Ishikawa (cell line): ENCODE results near the gene FBXO3.

Source experiments
- CEBPB ChIP-seq: IDR thresholded peaks from 2 replicates; pipeline ENCODE4 v1.6.1; 2012
- CREB1 ChIP-seq: IDR thresholded peaks from 2 replicates; pipeline ENCODE4 v1.6.1; 2012; ENCODE audit warnings: low read depth
- EGR1 ChIP-seq: IDR thresholded peaks from 2 replicates; pipeline ENCODE4 v1.6.1; 2012
- EP300 ChIP-seq: IDR thresholded peaks from 2 replicates; pipeline ENCODE4 v1.6.1; 2012; ENCODE audit warnings: borderline replicate concordance
- FOXM1 ChIP-seq: IDR thresholded peaks from 2 replicates; pipeline ENCODE4 v1.6.1; 2012; ENCODE audit warnings: low read depth, borderline replicate concordance
- NFIC ChIP-seq: IDR thresholded peaks from 2 replicates; pipeline ENCODE4 v1.6.1; 2012
- RAD21 ChIP-seq: IDR thresholded peaks from 2 replicates; pipeline ENCODE4 v1.6.1; 2012; ENCODE audit warnings: low read depth
- TAF1 ChIP-seq: IDR thresholded peaks from 2 replicates; pipeline ENCODE4 v1.6.1; 2012; ENCODE audit warnings: low read depth, mild to moderate bottlenecking
- TCF12 ChIP-seq: IDR thresholded peaks from 2 replicates; pipeline ENCODE4 v1.6.1; 2012; ENCODE audit warnings: low read depth
- TEAD4 ChIP-seq: IDR thresholded peaks from 2 replicates; pipeline ENCODE4 v1.6.1; 2012
- YY1 ChIP-seq: IDR thresholded peaks from 2 replicates; pipeline ENCODE4 v1.6.1; 2012; ENCODE audit warnings: low read depth
- ZBTB7A ChIP-seq: IDR thresholded peaks from 2 replicates; pipeline ENCODE4 v1.6.1; 2012; ENCODE audit warnings: low read depth
- TF ChIP-seq, protein P1 (sequence below): IDR thresholded peaks from 2 replicates; pipeline ENCODE4 v1.6.1; 2012
- TF ChIP-seq, protein P2 (sequence below): IDR thresholded peaks from 2 replicates; pipeline ENCODE4 v1.6.1; 2012
- TF ChIP-seq, protein P3 (sequence below): IDR thresholded peaks from 2 replicates; pipeline ENCODE4 v1.6.1; 2012; ENCODE audit warnings: low read depth, mild to moderate bottlenecking

The FBXO3 gene

DNA sequence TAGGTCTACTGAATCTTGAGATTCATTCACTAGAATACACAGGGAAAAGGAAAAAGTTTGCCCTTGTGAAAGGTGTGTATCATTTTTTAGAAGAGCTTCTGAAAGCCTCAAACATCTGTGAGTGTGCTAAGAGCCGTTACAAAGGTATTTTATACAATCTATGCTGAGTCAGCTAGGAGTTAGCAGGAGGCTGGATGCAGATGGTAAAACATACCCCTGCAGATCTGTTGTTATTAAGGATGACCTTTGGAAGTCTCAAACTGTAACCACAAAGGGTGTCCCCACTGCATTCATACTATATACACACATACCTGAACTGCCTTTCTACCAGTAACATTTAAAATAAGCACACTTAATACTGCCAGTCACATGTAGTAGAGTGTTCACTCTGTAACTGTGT, 65.3 kb downstream of the FBXO3 start:
- no peak for TF ChIP-seq TCF12
- TF ChIP-seq CREB1 = no peak
- TF ChIP-seq ZBTB7A = no peak
- no peak for TF ChIP-seq EGR1
- TF ChIP-seq, protein P1, sequence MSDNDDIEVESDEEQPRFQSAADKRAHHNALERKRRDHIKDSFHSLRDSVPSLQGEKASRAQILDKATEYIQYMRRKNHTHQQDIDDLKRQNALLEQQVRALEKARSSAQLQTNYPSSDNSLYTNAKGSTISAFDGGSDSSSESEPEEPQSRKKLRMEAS = no peak
- no peak for TF ChIP-seq TAF1
- no peak for TF ChIP-seq FOXM1
- no peak for TF ChIP-seq CEBPB
- no peak for TF ChIP-seq NFIC
- no peak for TF ChIP-seq YY1
- TF ChIP-seq, protein P2, sequence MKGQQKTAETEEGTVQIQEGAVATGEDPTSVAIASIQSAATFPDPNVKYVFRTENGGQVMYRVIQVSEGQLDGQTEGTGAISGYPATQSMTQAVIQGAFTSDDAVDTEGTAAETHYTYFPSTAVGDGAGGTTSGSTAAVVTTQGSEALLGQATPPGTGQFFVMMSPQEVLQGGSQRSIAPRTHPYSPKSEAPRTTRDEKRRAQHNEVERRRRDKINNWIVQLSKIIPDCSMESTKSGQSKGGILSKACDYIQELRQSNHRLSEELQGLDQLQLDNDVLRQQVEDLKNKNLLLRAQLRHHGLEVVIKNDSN = no peak
- TF ChIP-seq, protein P3, sequence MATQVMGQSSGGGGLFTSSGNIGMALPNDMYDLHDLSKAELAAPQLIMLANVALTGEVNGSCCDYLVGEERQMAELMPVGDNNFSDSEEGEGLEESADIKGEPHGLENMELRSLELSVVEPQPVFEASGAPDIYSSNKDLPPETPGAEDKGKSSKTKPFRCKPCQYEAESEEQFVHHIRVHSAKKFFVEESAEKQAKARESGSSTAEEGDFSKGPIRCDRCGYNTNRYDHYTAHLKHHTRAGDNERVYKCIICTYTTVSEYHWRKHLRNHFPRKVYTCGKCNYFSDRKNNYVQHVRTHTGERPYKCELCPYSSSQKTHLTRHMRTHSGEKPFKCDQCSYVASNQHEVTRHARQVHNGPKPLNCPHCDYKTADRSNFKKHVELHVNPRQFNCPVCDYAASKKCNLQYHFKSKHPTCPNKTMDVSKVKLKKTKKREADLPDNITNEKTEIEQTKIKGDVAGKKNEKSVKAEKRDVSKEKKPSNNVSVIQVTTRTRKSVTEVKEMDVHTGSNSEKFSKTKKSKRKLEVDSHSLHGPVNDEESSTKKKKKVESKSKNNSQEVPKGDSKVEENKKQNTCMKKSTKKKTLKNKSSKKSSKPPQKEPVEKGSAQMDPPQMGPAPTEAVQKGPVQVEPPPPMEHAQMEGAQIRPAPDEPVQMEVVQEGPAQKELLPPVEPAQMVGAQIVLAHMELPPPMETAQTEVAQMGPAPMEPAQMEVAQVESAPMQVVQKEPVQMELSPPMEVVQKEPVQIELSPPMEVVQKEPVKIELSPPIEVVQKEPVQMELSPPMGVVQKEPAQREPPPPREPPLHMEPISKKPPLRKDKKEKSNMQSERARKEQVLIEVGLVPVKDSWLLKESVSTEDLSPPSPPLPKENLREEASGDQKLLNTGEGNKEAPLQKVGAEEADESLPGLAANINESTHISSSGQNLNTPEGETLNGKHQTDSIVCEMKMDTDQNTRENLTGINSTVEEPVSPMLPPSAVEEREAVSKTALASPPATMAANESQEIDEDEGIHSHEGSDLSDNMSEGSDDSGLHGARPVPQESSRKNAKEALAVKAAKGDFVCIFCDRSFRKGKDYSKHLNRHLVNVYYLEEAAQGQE = no peak
- no peak for TF ChIP-seq TEAD4
- TF ChIP-seq EP300 = no peak
- TF ChIP-seq RAD21 = no peak

DNA sequence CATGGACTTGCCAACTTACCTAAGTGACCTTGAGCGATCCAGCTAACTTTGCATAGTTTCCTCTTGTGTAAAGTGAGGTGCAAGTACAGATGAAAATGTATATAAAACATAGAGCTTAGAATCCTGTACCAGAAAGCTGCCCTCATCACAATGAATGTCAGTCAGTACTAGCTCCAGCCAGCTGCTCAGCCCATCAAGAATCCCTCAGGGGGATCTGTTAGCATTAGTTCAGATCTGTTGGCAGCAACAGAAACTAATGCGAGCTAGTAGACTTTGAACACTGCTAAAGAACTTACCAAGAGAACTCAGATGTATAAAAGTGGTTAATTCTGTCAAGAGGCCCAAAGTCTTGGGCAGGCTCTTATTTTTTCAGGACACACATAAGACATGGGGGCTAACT, 67.4 kb downstream of the FBXO3 start:
- TF ChIP-seq CEBPB = no peak
- no peak for TF ChIP-seq EP300
- TF ChIP-seq FOXM1 = no peak
- TF ChIP-seq, protein P3 = no peak
- no peak for TF ChIP-seq EGR1
- TF ChIP-seq, protein P1 = no peak
- TF ChIP-seq YY1 = no peak
- no peak for TF ChIP-seq RAD21
- TF ChIP-seq, protein P2 = no peak

DNA sequence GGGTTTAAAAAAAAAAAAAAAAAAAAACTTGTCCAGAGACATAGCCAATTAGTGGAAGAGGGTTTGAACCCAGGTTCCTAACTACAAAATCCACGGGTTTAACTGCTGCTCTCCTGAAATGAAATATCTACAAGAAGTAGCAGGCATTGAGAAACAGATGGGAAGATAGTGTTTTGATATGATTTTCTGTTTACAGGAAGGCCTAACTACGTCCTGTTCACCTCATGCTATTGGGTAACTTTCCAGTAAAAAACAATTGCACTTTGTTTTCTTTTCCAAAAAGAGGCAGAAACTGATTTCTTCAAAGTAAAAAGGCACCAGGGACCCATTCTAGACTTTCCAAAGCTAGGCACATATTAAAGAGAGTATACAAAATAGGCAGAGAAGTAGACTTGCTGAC, 67.8 kb downstream of the FBXO3 start:
- TF ChIP-seq, protein P2 = no peak
- TF ChIP-seq TEAD4 (no peak), CEBPB (no peak), NFIC (no peak), CREB1 (no peak), TAF1 (no peak), RAD21 (no peak), ZBTB7A (no peak)
- TF ChIP-seq, protein P3 = no peak

DNA sequence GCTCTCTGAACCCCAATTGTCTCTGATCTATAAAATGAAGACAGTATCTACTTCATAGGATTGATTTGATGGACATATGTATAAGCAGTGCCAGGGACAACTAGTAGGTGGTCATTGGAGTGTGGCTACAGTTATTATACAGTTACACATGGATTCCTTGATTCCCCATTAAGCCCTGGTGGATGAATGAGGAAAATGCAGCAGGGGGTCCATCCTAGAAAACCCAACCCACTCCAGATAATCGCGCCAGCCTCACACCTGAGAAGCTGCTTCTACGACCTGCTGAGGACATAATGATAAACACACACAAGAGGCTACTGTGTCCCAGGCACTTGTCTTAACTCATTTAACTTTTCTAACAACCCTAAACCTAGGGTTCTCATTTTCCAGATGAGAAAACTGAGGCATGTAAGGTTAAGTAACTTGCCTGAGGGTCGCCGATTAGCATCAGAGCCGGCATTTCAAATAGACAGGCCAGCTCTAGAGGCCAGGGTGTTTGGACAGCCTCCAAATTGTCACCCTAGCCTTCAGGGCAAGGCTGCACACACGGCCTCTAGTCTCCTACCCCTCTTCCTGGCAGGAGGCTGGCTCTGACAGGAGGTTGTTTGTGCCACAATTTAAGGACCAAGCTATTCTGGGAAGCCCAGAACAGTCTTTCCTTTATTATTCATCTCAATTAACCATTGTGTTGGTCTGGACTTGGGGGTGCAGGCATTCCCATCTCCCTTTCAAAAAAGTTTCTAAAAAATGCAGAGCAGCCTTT, 69.9 kb downstream of the FBXO3 start:
- TF ChIP-seq TCF12 (no peak), RAD21 (no peak), CREB1 (no peak), YY1 (no peak), TEAD4 (no peak)
